Stimulated activated CD4-positive, alpha-beta T cell treated with anti-CD3 and anti-CD28 coated beads, Interleukin-4, amount 100 ng/mL, for 48 hours (primary cell): Measurements from ENCODE around the gene TAAR1.

Experiments used
- DNase-seq, 2 donors: peaks; one replicate each; pipeline ENCODE4 v3.0.0-alpha.2; 2020; ENCODE audit warnings: low read depth in 2 of 2

TAAR1 gene

DNA sequence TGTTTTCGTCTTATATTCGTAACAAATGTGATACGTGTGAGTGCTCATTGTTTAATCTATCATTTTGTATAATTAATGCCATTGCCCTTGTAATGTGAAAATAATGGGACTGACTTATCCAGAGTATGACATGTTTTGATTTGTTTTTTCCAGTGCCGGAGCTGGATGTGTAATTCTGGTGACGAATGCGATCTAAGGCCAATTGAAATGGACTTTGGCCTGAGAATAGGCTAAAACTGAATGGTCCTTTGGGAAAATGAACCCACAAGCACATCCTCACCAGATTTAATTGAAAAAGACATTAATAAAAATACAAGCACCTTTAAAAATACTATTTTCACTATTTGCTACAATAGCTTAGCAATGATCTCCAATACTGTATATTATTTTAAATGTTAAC lies 62.8 kb downstream of the TAAR1 start:
- no peak for DNase-seq
